ENCODE results near the gene SRGN.

- TF ChIP-seq, protein P1, sequence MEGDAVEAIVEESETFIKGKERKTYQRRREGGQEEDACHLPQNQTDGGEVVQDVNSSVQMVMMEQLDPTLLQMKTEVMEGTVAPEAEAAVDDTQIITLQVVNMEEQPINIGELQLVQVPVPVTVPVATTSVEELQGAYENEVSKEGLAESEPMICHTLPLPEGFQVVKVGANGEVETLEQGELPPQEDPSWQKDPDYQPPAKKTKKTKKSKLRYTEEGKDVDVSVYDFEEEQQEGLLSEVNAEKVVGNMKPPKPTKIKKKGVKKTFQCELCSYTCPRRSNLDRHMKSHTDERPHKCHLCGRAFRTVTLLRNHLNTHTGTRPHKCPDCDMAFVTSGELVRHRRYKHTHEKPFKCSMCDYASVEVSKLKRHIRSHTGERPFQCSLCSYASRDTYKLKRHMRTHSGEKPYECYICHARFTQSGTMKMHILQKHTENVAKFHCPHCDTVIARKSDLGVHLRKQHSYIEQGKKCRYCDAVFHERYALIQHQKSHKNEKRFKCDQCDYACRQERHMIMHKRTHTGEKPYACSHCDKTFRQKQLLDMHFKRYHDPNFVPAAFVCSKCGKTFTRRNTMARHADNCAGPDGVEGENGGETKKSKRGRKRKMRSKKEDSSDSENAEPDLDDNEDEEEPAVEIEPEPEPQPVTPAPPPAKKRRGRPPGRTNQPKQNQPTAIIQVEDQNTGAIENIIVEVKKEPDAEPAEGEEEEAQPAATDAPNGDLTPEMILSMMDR (IDR thresholded peaks at IDR 0.05), result no peak
- TF ChIP-seq POLR2A (IDR thresholded peaks at IDR 0.05), result no peak
Measured at GRCh38 chr10:69073736-69074364, 14.1 kb upstream of the SRGN start.

Measured in thyroid gland (tissue), 4 donors.